GM18873 (cell line): ENCODE data around the gene NTN1.
"Not testable (repeated sequence)": the region's sequence is repeated elsewhere in the genome, so short reads cannot be mapped to it uniquely, and the experiment has no call there.

Source experiments
- ATAC-seq: cut with Tn5 transposase; IDR thresholded peaks from one replicate; pipeline ENCODE4 v1.9.1; 2021; ENCODE audit warnings: mild to moderate bottlenecking, moderate library complexity, moderate number of reproducible peaks; ENCODE audit not compliant: unreplicated experiment, low FRiP score

The NTN1 gene

DNA sequence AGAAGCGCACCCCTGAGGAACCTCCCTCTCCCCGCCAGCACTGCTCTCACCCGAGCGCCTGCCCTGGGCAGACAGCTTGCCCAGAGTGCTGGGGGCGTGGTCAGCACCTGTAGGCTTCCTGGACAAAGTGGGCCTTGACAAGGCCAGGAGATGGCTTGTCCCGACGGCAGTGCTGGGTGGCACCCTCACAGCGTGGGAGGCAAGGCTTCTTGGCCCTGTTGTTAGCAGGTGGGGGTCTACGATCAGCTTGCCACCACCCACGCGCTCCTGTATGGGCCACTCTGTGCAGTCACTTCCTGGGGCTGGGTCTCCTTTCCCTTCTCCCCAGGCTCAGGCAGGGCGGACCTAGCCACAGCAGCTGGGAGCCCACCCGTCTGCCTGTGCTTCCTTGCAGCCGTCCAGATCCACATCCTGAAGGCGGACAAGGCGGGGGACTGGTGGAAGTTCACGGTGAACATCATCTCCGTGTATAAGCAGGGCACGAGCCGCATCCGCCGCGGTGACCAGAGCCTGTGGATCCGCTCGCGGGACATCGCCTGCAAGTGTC, 218.0 kb downstream of the NTN1 start:
- no peak for ATAC-seq

DNA sequence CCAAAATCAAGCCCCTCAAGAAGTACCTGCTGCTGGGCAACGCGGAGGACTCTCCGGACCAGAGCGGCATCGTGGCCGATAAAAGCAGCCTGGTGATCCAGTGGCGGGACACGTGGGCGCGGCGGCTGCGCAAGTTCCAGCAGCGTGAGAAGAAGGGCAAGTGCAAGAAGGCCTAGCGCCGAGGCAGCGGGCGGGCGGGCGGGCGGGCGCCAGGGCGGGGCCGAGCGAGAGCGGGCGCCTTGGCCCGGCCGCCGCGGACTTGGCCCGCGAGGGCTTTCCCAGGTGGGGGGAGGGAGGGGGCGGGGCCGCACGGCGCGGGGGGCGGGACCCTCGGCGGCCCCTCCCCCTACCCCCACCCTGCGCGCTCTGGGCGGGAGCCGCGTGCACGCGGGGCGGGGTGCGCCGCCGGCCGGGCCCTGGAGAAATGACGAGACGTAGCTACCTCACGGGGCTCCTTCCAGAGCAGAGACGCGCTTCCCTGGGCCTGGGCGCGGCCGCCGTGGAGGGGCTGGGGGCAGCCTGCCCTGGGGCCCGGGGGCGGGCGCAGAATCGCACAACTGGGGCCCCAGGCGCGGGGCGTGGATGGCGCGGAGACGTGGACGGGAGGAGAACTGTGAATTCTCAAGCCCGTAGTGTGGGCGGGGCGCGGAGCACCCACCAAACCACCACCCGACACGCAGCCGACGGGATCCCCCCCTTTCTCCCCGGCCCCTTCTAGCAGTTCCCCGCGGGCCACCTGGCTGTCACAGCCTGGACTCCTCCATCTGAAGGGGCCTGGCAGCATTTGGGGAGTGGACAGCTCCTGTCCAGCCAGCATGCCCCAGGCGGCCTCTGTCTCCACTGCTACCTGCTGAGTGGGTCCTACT, 218.7 kb downstream of the NTN1 start:
- no peak for ATAC-seq

- no peak for ATAC-seq
These were observed 219.5 kb downstream of the NTN1 start for GRCh38 chr17:9240659-9241370.

- ATAC-seq, result no peak
These were observed 220.0 kb downstream of the NTN1 start for GRCh38 chr17:9241371-9241712.

- ATAC-seq, result no peak
These were observed 220.6 kb downstream of the NTN1 start for GRCh38 chr17:9241774-9242496.

- no peak for ATAC-seq
These were observed 221.2 kb downstream of the NTN1 start for GRCh38 chr17:9242497-9242881.

DNA sequence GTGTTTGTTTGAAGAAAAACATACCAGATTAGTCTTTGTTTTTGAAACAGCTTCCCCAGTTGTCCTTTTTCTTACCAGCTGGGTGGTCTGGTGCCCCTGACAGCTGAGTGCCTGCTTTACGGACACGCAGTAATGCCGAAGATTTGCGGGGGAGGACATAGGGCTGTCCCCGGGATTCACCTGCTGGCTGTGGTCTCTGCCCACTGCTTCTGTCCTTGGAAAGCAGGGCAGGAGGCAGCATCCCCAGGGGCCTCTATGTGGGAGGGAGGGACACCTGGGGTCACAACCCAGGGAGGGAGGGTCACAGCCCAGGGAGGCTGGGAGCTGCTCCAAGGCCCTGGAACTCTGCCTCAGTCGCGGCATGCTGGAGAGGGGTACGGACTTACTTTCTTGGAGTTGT, 221.7 kb downstream of the NTN1 start:
- no peak for ATAC-seq

DNA sequence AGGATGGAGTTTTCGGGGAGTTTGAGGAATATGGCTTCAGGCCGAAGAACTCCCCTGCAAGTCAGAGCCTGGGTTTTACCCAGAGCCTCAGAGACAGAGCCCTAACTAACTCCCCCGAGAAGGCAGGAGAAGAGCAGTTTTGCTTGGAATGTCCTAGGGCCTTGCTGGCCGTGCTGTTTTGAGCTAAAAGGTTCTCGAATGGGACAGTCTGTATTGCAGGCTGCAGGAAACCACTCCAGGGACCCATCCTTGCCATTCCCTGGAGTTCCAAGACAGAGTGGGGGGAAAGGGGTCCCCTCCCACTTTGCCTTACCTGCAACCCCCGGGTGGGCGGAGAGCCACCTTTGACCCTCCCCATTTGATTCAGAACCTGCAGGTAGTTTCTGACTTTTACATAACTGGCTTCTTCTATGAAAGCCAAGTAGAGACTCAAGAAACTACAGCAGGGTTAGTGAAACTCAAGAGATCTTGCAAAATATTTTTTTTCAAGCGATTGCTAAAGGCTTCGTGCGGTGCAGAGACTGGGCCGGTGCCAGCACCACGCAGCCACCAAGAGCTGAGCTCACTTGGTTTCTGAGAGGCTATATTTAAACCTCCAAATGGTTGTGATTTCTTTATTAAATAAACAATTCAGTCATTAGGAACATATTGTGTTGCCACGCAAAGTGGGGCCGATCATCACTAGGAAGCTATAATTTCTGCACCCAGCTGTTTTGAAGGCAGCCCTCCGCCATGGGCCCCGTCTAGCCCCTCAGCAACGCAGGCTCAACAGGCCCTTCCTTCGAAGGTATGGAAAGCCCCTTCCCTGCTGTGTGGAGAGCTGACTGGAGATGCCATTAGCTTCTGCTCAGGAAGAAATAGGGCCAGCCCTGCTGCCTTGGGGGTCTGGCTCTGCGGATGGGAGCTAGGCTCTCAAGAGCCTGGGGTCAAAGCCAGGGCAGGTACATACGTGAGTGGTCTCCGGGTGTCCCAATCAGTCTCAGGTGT, 223.0 kb downstream of the NTN1 start:
- no peak for ATAC-seq

GRCh38 chr17:9247401-9247938, 226.2 kb downstream of the NTN1 start:
- no peak for ATAC-seq

- no peak for ATAC-seq
These were observed 228.1 kb downstream of the NTN1 start for GRCh38 chr17:9249245-9249953.

DNA sequence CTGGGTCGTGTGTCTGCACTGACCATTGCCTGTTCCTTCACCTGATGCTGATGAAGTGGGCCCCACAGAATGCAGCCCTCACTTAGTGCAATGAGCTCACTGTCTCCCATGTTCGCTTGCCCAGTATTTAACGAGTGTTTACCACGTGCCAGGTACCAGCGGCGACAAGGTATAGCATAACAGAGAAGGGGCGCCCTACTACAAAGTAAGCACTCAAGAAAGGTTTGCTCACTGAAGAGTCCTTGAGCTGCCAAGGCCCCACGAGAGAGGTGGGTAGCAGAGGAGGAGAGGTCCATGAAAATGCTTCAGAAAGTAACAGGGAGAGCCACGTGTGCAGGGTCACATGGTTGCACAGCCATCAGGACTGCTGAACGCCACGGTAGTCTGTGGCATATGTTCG, 230.0 kb downstream of the NTN1 start:
- no peak for ATAC-seq

GRCh38 chr17:9253308-9253707, 232.0 kb downstream of the NTN1 start:
- no peak for ATAC-seq

DNA sequence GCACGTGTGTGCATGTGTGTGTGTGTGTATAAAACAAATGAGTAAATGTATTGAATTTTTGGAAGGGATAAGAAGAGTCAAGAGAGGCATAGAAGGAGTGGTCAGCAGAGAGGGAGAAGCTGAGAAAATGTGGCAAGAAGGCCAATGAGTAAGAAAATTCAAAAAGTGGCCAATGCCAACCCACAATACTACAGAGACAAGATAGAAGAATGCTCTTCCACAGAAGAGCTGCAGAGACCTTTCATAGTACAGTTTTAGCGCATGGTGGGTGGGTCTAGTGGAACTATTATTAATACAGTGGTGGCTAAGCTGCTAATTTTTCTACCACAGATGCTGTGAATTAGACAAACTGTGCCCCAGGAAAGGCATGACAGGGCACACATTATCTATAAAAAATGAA, 233.5 kb downstream of the NTN1 start:
- no peak for ATAC-seq

GRCh38 chr17:9255833-9256232, 234.5 kb downstream of the NTN1 start:
- ATAC-seq, result no peak

- ATAC-seq, result no peak
These were observed 235.0 kb downstream of the NTN1 start for GRCh38 chr17:9256361-9256750.

DNA sequence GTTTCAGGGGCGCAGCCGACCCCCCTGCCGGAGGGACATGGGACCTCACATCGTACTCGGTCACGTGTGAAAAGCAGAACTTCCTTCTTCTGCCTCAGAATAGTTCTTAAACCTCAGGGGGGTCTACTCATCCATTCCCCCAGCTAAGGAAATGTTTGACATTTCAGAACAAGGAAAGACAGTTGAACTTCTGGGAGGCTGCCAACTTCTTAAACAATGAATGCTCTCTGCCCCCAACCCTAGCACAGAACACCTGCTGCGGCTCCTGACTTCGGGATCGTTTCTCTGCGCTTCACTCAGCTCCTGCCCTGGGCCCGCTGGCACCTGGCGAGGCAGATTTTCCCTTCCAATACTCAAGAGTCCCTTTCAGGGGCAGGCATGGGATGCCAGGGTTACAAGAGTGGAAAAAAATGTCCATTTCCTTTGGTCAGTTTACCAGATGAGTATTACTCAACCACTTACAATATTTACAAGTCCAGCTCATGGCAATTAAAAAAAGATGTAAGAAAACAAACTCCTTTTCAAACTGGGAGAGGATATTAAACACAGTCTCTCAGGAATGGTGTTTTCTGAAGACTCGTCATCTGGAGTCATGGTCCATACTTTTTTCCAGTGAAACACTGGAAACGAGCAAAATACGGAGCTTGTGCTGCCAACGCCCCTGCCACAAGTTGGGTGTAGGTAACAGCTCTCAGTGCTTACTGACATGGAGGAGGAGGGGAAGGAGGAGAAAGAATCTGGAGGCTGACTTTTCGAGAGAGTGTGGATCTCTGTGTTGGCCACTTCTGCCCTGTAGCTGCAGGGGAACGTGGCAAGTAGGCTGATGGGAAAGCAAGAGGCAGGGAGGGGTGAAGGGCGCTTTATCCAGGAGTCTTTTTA, 235.7 kb downstream of the NTN1 start:
- no peak for ATAC-seq

DNA sequence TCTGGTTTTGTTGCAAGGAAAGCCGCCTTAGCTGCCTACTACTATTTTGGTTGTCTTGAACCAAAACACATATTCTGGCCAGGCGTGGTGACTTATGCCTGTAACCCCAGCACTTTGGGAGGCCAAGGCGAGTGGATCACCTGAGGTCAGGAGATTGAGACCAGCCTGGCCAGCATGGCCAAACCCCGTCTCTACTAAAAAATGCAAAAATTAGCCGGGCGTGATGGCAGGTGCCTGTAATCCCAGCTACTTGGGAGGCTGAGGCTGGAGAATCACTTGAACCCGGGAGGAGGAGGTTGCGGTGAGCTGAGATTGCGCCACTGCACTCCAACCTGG, 236.3 kb downstream of the NTN1 start:
- not testable (repeated sequence) for ATAC-seq
